K562 (cell line): ENCODE data around the gene ZNF146. TPM values are rescaled to one million over a fixed set of nuclear protein-coding genes. Genes with fewer than 3 reads are reported as not detected.

Experiments
- BDP1 ChIP-seq: IDR thresholded peaks from 3 replicates; pipeline ENCODE4 v1.6.1; 2011; ENCODE audit not compliant: insufficient read length, insufficient read depth
- CBX2 ChIP-seq: fragments of 200-600 bp; sonication (generic); IDR thresholded peaks from one replicate; pipeline ENCODE4 v1.6.1; 2012; ENCODE audit warnings: mild to moderate bottlenecking, low read length, inconsistent platforms; ENCODE audit not compliant: insufficient read depth, poor library complexity, severe bottlenecking
- MTA1 ChIP-seq: fragments of 450-650 bp; IDR thresholded peaks from 2 replicates; pipeline ENCODE4 v1.6.1; 2017; ENCODE audit warnings: borderline replicate concordance
- TRIM24 ChIP-seq, 2 experiments: fragments of 450-650 bp; IDR thresholded peaks; 2 replicates each; pipeline ENCODE4 v1.6.1; 2016
- YBX1 ChIP-seq: fragments of 450-650 bp; IDR thresholded peaks from 2 replicates; pipeline ENCODE4 v1.7.1; 2016; ENCODE audit warnings: mild to moderate bottlenecking
- YY1 ChIP-seq, 3 experiments: IDR thresholded peaks; 2 replicates each; pipeline ENCODE4 v1.6.1; 2011; ENCODE audit warnings: low read length in 2 of 3, mild to moderate bottlenecking in 2 of 3, moderate library complexity in 2 of 3, borderline replicate concordance in 1 of 3, control low read depth in 1 of 3, low read depth in 1 of 3; ENCODE audit not compliant: insufficient read depth in 3 of 3, insufficient replicate concordance in 2 of 3, control insufficient read depth in 1 of 3, insufficient read length in 1 of 3; ENCODE audit errors: extremely low read depth in 1 of 3
- ZNF197 ChIP-seq: fragments of 200-800 bp; sonication (Bioruptor generic); IDR thresholded peaks from 2 replicates; pipeline ENCODE4 v1.6.1; 2016; ENCODE audit warnings: low read depth, missing genetic modification characterization, missing compliant biosample characterization
- ZNF263 ChIP-seq: sonication (generic); formaldehyde crosslinking; IDR thresholded peaks from 2 replicates; pipeline ENCODE4 v1.8.0; 2022; ENCODE audit warnings: mild to moderate bottlenecking, missing genetic modification reagents, borderline replicate concordance
- polyA plus RNA-seq, 8 experiments: library from polyadenylated mRNA; depleted of rRNA in 4 of 8; stranded (reverse) in 5 of 8; unstranded in 3 of 8; fragments of >200 nt; fragmentation: Nextera tagmentation in 2 of 8; fragmentation: Illumina TruSeq in 1 of 8; extraction: Ambion mirVana in 2 of 8; extraction: Trizol in 1 of 8; gene quantifications; 2 replicates each; pipeline versions ENCODE4 v1.2.1 to v1.2.3, GENCODE V29; 2011 to 2014; ENCODE audit warnings: inconsistent platforms in 1 of 8, missing spikeins in 1 of 8
- total RNA-seq, 7 experiments: library from RNA; depleted of rRNA in 6 of 7; stranded (reverse); fragments of >200 nt in 6 of 7; fragmentation: Illumina TruSeq in 2 of 7; extraction: Trizol in 2 of 7; gene quantifications; 2 replicates each; pipeline versions ENCODE4 v1.2.1 to v1.2.3, GENCODE V29; 2011 to 2021; ENCODE audit warnings: low replicate concordance in 1 of 7
- TF ChIP-seq, protein P1 (sequence below), 2 experiments: fragments of 200-800 bp in 1 of 2; sonication (Bioruptor generic) in 1 of 2; sonication (generic) in 1 of 2; formaldehyde crosslinking in 1 of 2; IDR thresholded peaks in 1 of 2; conservative IDR thresholded peaks in 1 of 2; 2 replicates each; pipeline versions ENCODE4 v1.5.0 to v1.6.1; 2016 to 2020; ENCODE audit warnings: missing compliant biosample characterization in 1 of 2, missing genetic modification characterization in 1 of 2, missing genetic modification reagents in 1 of 2
- TF ChIP-seq, protein P2 (sequence below), 2 experiments: fragments of 450-650 bp in 1 of 2; IDR thresholded peaks; 2 replicates each; pipeline ENCODE4 v1.6.1; 2011 to 2017; ENCODE audit warnings: low read depth in 2 of 2, antibody characterized with exemption in 1 of 2, borderline replicate concordance in 1 of 2, low read length in 1 of 2, mild to moderate bottlenecking in 1 of 2, mixed read lengths in 1 of 2; ENCODE audit not compliant: control insufficient read depth in 1 of 2

The ZNF146 gene
- total and polyA plus RNA-seq, 9 of the 15 experiments (the other 6 are each of a cell fraction or from before 2014, with no cell fraction given), result 36.2 to 195 (median 116) TPM

DNA sequence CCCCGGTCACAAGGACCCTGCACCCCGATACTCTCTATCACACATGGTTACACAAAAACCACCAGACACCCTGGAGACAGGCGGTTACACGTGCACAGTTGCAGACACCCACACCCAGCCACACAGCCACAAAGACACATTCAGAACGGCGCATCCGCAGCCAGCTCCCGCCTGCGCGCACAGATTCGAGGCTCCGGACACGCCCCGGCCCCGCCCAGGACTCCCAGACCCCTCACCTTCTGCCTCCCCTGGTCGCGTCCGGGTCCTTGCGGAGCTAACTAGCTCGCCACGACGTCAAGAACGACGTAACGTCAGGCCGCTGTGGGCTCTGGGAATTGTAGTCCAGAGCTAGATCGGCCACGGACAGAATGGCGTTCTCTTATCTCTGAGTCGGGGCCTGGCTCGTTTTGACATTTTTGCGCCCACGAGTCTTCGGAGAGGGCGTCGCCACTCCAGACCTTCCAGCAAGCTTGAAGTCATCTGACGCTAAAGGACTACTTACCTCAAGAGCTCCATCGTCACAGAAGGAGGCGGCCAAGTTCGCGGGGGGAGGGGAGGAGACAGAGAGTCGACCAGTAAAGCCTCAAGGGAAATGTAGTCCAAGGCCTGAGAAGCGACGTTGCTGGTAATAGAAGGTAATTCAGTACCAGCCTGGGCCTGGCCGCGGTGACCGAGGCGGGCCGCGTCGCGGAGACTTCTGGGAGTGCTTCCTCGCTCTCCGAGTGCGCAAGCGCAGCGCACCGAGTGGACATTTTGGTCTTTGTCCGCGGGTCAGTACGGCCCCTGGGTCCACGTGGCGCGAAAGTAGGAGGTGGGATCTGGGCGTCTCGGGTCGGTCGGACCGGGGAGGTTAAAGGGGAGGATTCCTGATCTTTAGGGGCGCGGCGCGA, at the start of gene ZNF146, which contains the start of gene ZNF565 (continued):
- peak in 2 of 3 experiments; percentile 75 to 86 for TF ChIP-seq YY1 (IDR thresholded peaks at IDR 0.05; ENCODE audit: borderline replicate concordance in 1 of 3, control insufficient read depth in 1 of 3, extremely low read depth in 1 of 3, insufficient read depth in 3 of 3, insufficient read length in 1 of 3, insufficient replicate concordance in 2 of 3, low read depth in 1 of 3, low read length in 2 of 3)
- TF ChIP-seq ZNF263 (CRISPR knock-in tag), result no peak
- 0 out of 4 replicates have a peak, but pooled peaks of 1 of the 2 experiments have one; percentile 6 for TF ChIP-seq TRIM24 (IDR thresholded peaks at IDR 0.05)
- TF ChIP-seq, protein P1, sequence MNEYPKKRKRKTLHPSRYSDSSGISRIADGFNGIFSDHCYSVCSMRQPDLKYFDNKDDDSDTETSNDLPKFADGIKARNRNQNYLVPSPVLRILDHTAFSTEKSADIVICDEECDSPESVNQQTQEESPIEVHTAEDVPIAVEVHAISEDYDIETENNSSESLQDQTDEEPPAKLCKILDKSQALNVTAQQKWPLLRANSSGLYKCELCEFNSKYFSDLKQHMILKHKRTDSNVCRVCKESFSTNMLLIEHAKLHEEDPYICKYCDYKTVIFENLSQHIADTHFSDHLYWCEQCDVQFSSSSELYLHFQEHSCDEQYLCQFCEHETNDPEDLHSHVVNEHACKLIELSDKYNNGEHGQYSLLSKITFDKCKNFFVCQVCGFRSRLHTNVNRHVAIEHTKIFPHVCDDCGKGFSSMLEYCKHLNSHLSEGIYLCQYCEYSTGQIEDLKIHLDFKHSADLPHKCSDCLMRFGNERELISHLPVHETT (CRISPR knock-in tag; conservative IDR thresholded peaks at IDR 0.05 in 1 of 2, IDR thresholded peaks at IDR 0.05 in 1 of 2), result peak in 1 of 2 experiments; percentile 29; a peak in 2 of 4 replicates
- TF ChIP-seq, protein P2, sequence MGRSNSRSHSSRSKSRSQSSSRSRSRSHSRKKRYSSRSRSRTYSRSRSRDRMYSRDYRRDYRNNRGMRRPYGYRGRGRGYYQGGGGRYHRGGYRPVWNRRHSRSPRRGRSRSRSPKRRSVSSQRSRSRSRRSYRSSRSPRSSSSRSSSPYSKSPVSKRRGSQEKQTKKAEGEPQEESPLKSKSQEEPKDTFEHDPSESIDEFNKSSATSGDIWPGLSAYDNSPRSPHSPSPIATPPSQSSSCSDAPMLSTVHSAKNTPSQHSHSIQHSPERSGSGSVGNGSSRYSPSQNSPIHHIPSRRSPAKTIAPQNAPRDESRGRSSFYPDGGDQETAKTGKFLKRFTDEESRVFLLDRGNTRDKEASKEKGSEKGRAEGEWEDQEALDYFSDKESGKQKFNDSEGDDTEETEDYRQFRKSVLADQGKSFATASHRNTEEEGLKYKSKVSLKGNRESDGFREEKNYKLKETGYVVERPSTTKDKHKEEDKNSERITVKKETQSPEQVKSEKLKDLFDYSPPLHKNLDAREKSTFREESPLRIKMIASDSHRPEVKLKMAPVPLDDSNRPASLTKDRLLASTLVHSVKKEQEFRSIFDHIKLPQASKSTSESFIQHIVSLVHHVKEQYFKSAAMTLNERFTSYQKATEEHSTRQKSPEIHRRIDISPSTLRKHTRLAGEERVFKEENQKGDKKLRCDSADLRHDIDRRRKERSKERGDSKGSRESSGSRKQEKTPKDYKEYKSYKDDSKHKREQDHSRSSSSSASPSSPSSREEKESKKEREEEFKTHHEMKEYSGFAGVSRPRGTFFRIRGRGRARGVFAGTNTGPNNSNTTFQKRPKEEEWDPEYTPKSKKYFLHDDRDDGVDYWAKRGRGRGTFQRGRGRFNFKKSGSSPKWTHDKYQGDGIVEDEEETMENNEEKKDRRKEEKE (IDR thresholded peaks at IDR 0.05; ENCODE audit: borderline replicate concordance in 1 of 2, control insufficient read depth in 1 of 2, low read depth in 2 of 2, low read length in 1 of 2), result no peak
- TF ChIP-seq CBX2, result no peak
- peak; percentile 73 for TF ChIP-seq MTA1
- 0 out of 2 replicates have a peak, but pooled peaks have one; percentile 27 for TF ChIP-seq ZNF197 (CRISPR knock-in tag)
- TF ChIP-seq BDP1, result no peak
- TF ChIP-seq YBX1, result no peak
